ENCODE data around the gene PPP1R14C.

Gene PPP1R14C, protein sequence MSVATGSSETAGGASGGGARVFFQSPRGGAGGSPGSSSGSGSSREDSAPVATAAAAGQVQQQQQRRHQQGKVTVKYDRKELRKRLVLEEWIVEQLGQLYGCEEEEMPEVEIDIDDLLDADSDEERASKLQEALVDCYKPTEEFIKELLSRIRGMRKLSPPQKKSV

DNA sequence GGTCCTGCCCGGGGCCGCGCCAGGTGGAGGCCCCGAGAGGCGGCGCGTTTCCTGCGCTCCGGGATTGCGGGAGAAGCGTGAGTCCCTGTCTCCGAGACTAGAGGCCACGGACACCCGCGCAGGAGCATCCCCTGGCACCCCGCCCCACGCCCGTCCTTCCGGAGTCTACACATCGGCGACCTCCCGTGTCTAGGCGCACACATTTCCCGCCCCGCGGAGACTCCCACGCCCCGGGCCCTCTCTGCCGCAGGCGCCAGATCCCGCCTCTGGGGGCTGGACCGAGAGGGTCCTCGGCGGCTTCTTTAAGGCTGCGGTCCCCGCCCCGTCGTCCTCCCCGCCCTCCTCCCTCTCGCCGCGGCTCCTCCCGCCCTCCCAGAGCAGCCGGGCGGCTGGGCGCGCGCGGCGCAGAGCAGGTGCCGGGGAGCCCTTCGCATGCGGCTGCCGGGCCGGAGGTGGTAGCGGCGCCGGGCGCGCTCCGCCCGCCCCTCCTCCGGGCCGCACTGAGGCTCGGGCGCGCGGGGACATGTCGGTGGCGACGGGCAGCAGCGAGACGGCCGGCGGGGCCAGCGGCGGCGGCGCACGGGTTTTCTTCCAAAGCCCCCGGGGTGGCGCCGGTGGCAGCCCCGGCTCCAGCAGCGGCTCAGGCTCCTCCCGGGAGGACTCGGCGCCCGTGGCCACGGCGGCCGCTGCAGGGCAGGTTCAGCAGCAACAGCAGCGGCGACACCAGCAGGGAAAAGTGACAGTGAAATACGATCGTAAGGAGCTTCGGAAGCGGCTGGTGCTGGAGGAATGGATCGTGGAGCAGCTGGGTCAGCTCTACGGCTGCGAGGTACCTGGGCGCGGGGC lies at the start of gene PPP1R14C:
PPP1R14C (plus strand) TSS at position 375 of the 846 bp plus-strand sequence; CDS start at position 524, 149 bp downstream.
- DNase-seq, result peak; percentile 73

DNA sequence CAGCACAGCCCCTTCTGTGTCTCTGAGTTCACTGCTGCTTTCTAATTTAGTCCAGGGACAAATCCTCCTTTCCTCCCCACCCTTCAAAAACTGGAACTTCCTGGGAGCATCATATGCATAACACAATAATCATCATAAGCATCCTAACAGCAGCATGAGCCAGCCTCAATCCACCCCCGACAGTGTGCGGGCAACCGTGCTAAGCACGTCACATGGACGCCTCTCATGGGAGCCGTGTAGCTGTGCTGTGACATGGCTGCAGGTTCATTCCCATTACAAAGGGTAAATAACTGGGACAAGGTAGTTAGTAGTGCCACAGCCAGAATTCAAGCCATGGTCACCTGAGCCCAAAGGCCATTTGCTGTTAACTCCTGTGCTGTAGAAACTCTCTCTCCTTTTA lies 49.4 kb upstream of the PPP1R14C start:
- in situ Hi-C loops (cut with MboI; ENCODE audit: low pct_unique_long_range_greater_than_20kb, low sequenced_read_pairs), result no loop called here
- DNase-seq, result no peak

More for the DNA sequence above, at the start of gene PPP1R14C:
- in situ Hi-C loops (cut with MboI; ENCODE audit: low pct_unique_long_range_greater_than_20kb, low sequenced_read_pairs), result no loop called here

DNA sequence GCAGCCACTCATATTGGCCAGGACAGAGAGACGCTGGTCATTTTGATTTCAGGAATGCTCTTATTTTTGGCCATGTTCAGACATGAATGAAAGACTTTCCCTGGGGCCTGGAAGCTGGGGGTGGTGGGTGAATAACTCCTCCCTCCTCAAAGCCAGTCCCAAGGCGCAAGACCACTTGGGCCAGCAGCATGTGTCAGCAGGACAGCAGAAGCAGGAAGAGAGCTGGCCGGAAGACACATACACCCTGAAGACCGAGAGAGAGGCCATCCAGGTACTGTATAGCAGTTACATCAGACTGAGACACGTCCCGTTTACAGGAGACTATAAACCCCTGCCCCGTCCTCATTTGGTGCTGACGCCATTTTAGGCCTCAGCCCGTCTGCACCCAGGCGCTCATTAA lies 44.7 kb upstream of the PPP1R14C start:
- in situ Hi-C loops (cut with MboI; ENCODE audit: low pct_unique_long_range_greater_than_20kb, low sequenced_read_pairs), result no loop called here
- no peak for DNase-seq

DNA sequence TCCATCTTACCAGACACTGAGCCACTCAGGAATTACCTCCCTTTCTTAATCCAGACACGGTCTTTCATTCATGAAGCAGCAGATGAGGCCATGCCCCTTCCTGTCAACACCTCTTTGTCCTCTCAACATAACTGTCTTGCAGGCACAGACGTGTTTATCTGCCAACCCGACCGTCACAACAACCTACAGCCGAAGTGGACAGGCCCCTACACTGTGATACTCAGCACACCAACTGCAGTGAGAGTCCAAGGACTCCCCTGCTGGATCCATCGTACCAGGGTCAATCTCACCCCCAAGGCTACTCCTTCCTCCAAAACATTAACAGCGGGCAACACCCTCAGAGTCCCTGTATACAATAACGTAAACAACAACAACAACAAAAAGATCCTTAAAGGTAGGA lies 43.3 kb upstream of the PPP1R14C start:
- in situ Hi-C loops (cut with MboI; ENCODE audit: low pct_unique_long_range_greater_than_20kb, low sequenced_read_pairs), result no loop called here
- no peak for DNase-seq

DNA sequence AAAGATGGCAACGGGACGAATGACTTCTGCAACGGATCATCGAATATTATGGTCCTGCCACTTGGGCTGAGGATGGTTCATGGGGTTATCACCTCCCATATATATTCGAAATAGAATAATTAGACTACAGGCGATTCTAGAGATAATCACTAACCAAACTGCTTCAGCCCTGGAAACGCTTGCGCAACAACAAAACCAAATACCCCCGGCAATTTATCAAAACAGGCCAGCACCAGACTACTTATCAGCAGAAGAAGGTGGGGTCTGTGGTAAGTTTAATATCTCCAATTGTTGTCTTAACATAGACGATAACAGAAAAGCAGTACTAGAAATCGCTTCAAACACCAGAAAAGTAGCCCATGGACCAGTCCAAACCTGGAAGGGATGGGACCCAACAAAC lies 42.9 kb upstream of the PPP1R14C start:
- no peak for DNase-seq
- in situ Hi-C loops (cut with MboI; ENCODE audit: low pct_unique_long_range_greater_than_20kb, low sequenced_read_pairs), result no loop called here

DNA sequence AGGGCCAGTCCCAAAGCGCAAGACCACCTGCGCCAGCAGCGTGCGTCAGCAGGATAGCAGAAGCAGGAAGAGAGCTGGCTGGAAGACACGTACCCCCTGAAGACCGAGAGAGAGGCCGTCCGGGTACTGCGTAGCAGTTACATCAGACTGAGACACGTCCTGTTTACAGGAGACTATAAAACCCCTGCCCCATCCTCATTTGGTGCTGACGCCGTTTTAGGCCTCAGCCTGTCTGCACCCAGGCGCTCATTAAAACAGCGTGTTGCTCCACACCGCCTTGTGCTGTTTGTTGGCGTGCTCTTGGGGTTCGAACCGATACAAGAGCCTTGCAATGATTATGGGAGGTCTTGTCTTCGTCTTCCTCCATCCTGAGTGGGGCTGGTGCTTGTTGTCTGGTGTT lies 42.1 kb upstream of the PPP1R14C start:
- in situ Hi-C loops (cut with MboI; ENCODE audit: low pct_unique_long_range_greater_than_20kb, low sequenced_read_pairs), result no loop called here
- DNase-seq, result no peak

DNA sequence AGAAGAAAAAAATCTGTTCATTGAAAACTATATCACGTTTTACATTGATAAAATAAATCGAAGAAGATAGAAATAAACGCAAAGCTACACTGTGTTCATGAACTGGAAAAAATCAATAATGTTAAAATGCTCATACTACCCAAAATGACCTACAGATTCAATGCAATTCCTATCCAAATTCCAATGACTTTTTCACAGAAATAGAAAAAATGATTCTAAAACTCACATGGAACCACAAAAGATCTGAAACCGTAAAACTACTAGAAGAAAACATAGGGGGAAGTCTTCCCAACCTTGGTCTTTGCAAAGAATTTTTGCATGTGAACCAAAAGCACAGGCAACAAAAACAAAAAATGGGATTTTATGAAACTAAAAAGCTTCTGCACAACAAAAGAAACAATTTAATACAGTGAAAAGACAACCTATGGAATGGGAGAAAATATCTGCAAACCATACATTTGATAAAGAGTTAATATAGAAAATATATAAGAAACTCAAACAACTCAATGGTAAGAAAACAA lies 40.0 kb upstream of the PPP1R14C start:
- in situ Hi-C loops (cut with MboI; ENCODE audit: low pct_unique_long_range_greater_than_20kb, low sequenced_read_pairs), result no loop called here
- no peak for DNase-seq

DNA sequence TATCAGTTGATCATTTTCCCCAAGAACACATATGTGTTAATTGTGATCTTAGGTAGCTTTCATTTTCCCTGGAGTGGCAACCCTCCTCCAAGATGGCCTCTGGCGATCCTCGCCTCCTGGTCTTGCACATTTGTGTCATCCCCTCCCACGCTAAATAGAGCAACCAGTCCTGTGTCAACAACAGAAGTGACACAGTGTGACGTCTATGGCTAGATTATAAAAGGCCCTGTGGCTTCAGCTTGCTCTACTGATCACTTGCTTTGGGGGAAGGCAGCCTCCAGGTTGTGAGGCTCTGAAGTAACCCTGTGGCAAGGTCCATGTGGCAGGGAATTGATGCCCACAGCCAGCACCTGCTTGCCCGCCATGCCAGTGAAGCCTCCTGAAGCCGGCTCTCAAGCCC lies 30.6 kb upstream of the PPP1R14C start:
- in situ Hi-C loops (cut with MboI; ENCODE audit: low pct_unique_long_range_greater_than_20kb, low sequenced_read_pairs), result no loop called here

DNA sequence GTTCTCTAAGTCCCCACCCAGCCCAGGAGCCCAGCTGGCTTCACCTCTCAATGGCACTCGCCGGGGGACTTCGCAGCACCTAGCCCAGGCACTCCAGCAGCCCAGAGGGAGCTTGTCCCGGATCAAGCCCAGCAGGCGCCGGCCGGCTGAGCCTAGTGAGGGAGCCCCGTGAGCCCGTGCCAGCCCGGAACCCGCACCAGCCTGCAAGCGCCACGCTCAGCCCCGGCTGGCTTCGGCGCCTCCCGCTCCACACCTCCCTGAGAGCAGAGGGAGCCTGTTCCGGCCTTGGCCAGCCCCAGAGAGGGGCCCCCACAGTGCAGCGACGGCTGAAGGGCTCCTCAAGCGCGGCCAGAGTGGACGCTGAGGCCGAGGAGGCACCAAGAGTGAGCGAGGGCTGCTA lies 27.1 kb upstream of the PPP1R14C start:
- DNase-seq, result no peak
- in situ Hi-C loops (cut with MboI; ENCODE audit: low pct_unique_long_range_greater_than_20kb, low sequenced_read_pairs), result no loop called here

More for the DNA sequence above, 30.6 kb upstream of the PPP1R14C start:
- DNase-seq, result no peak

DNA sequence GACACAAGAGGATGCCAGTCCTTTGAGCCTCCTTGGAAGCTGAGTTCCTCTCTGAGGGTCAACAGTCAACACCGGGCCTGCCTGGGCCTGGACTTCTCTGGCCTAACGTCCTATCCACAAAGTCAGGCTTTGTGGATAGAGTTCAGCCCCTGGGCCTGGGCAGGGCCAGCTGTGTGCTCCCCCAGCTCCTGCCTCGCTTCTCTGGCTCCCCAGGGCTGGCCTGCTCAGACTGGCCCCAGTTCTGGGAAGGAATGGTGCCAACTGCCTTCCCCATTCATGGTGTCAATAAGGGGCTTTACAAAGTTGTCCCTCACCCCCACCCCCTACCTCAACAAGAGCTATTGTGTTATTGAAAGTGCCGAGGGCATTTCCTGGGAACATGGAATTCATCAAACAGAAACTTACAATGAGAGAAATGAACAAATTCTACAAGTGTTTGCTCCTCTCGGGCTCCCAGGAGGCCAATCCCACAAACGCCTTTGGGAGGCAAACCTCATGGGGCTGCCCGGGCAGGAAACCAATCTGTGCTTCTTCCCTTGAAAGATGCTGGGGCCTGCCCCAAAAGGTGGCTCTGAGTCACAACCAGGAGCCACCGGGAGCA lies 26.5 kb upstream of the PPP1R14C start:
- in situ Hi-C loops (cut with MboI; ENCODE audit: low pct_unique_long_range_greater_than_20kb, low sequenced_read_pairs), result no loop called here

DNA sequence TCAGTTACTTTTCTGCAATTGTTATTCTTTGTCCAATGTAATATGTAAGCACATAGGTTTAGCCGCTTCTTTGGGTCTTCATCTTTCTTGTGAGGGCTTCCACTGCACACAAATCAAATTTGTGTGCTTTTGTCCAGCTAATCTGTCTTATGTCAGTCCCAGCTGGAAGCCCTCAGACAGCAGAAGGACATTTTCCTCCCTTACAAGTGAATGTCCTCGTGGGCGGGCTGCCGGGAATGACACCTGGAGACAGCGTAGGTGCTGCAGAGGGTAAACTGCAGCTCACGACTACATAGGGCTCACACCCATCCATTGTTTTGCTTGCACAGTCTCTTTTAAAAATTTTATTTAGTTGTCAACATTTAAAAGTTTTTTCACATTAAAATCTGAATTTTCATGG lies 24.6 kb upstream of the PPP1R14C start:
- DNase-seq, result no peak
- in situ Hi-C loops (cut with MboI; ENCODE audit: low pct_unique_long_range_greater_than_20kb, low sequenced_read_pairs), result no loop called here

More for the DNA sequence above, 26.5 kb upstream of the PPP1R14C start:
- no peak for DNase-seq

DNA sequence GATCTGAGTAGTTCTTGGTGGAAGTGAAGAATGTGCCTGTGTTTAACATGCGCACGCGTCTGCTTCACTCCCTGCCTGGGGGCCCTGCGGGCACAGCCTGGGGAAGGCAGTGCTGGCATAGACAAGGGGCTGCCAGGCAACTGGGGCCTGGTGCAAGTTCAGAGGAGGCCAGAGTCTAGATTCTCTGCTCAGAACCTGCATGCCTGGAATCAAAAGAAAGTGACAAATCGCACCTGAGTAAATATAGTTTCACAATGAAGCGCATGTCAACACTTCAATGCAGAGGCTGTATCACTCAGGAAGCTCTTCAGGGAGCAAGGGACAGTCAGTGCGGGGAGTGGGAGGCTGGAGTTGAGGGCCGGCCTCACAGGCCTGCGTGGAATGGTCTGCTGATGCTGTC lies 24.2 kb upstream of the PPP1R14C start:
- no peak for DNase-seq
- in situ Hi-C loops (cut with MboI; ENCODE audit: low pct_unique_long_range_greater_than_20kb, low sequenced_read_pairs), result no loop called here

DNA sequence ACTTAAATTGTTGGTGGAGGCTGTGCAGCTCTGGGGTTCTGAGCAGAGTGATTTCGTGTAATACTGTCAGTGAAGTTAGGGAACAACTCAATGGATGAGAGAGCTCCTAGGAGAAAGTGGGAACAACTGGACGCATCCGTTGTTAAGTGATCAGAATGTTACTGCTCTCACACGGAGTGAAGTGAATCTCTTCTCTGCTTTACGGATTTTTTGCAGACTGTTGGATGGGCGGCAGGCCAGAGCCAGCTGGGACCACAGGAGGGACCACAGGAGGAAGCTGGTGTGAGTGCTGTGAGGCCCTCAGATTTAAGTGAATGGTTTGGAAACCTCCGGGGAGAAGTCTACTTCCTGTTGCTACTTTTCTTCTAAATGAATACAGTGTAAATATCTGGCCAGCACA lies 23.7 kb upstream of the PPP1R14C start:
- in situ Hi-C loops (cut with MboI; ENCODE audit: low pct_unique_long_range_greater_than_20kb, low sequenced_read_pairs), result no loop called here
- DNase-seq, result peak; percentile 82

DNA sequence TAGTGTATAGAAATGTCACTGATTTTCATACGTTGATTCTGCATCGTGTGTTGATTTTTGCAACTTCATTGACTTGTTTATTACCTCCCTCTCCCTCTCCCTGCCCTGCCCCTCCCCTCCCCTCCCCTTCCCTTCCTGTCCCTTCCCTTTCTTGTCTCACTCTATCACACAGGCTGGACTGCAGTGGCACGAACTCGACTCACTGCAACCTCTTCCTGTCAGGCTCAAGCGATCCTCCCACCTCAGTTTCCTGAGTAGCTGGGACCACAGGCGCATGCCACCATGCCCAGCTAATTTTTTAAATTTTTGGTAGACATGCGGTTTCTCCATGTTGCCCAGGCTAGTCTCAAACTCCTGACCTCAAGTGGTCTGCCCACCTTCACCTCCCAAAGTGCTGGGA lies 19.2 kb upstream of the PPP1R14C start:
- in situ Hi-C loops (cut with MboI; ENCODE audit: low pct_unique_long_range_greater_than_20kb, low sequenced_read_pairs), result no loop called here
- DNase-seq, result peak; percentile 72

DNA sequence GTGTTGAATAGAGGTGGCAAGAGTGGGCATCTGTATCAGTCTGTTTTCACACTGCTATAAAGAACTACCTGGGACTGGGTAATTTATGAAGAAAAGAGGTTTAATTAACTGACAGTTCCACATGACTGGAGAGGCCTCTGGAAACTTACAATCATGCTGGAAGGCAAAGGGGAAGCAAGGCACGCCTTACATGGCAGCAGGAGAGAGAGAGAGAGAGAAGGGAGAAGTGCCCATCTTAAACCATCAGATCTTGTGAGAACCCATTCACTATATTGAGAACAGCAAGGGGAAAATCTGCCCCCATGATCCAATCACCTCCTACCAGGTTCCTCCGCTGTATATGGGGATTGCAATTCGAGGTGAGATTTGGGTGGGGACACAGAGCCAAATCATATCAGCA lies 18.6 kb upstream of the PPP1R14C start:
- in situ Hi-C loops (cut with MboI; ENCODE audit: low pct_unique_long_range_greater_than_20kb, low sequenced_read_pairs), result no loop called here
- DNase-seq, result peak; percentile 48

DNA sequence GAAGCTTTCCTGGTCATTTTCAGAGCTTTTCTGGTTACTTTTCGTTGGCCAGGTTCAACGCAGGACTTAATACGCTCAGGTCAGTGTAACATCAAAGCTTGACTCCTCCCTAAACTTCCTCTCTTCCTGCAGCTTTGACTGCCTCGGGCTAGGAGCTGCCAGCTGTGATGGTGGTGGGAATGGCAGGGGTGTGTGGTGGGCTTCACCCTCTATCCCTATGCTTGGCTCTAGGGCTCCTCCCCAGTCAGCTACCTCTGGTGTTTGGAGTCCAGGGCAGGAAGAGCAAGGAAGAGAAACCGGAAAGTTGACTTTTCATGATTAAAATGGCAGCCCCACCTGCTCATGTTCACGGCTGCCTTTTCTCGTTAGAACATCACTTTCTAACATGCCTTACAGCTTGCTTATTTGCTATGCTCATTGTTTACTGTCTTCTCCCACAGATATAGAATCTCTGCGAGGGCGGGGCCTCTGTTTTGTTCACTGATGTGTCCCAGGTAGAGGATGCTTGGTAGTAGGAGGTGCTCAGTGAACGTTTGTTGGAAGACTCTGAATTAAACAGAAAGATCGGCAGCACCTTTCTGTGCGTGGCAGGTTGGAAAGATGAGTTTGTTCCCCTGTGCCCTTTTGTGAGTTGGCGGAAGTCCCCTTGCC lies 16.1 kb upstream of the PPP1R14C start:
- in situ Hi-C loops (cut with MboI; ENCODE audit: low pct_unique_long_range_greater_than_20kb, low sequenced_read_pairs), result no loop called here
- DNase-seq, result no peak

DNA sequence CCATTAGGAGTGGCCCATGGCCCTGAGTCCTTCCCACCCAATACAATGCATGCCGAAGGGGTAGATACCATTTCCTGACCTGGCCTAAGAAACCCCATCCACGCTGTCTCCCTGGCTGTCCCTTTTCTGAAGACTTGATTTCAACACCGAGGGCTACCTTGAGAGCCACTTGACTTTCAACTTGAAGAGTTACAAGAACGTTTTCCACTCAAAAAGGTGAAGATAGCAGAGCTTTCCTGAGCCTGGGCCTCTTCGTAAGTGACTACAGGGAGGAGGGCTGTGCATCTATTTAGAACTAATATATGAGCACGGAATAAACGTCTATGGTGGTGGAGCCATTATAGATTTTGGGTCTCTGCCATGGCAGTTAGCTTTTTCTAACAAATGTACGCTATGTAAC lies 14.4 kb upstream of the PPP1R14C start:
- in situ Hi-C loops (cut with MboI; ENCODE audit: low pct_unique_long_range_greater_than_20kb, low sequenced_read_pairs), result no loop called here
- no peak for DNase-seq

DNA sequence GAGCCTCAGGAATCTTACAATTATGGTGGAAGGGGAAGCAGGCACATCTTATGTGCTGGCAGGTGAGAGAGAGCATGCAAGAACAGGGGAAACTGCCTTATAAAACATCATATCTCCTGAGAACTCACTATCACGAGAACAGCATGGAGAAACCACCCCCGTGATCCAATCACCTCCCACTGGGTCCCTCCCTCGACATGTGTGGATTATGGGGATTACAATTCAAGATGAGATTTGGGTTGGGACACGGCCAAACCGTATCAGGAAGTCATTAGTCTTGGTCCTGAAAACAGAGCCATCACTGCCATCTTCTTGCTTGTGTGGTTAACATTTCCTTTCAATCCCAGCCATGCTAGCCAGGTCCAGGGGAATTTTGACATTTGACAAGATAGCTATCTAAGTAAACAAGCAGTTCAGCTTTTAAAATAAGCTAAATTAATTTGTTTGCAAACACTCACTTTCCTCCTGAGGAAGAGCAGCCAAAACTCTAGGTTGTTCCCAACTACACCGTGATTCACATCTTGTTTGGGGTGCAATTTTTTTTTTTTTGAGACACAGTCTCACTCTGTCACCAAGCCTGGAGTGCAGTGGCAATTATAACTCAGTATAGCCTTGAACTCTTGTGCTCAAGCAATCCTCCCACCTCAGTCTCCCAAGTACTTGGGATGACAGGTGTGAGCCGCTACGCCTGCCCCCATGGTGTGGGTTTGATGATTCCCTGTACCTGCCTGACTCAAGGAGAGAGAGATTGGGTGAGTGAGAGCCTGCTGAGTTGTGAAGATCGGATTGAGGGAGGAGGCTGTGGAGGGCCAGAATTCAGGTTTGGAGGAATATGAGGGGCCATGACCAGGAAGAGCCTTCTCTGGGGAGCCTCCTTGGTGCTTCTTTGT lies 13.0 kb upstream of the PPP1R14C start:
- peak; percentile 47 for DNase-seq
- in situ Hi-C loops (cut with MboI; ENCODE audit: low pct_unique_long_range_greater_than_20kb, low sequenced_read_pairs), result no loop called here

DNA sequence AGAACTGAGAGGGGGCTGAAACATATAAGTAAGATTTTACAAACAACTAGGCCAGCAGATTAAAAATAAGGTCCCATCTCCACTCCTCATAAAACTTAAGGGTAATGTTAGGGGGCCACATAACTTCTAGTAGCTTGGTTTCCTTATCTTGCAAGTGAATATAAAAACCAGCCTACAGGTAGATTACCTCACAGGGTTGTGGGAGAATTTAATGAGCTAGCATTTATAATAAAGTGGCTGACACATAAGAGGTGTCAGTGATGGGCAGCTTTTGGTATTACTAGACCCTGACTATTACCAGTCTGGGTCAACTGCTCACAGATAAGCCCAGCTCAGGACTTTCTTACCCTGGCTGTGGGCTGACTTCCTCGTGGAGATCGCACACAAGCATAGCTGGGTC lies 9.2 kb upstream of the PPP1R14C start:
- in situ Hi-C loops (cut with MboI; ENCODE audit: low pct_unique_long_range_greater_than_20kb, low sequenced_read_pairs), result no loop called here
- DNase-seq, result no peak

Data from KBM-7 (cell line).